Vagina (tissue), 2 donors: Measurements from ENCODE around the gene TRIM44.

ENCODE experiments used
- POLR2A ChIP-seq, 2 donors: fragments of 450-650 bp; IDR thresholded peaks; one replicate each; pipeline ENCODE4 v1.6.1; 2017; ENCODE audit warnings: antibody characterized with exemption in 2 of 2, mild to moderate bottlenecking in 2 of 2, moderate library complexity in 2 of 2
- POLR2AphosphoS5 ChIP-seq, 2 donors: sonication (generic); formaldehyde crosslinking; IDR thresholded peaks; one replicate each; pipeline ENCODE4 v1.9.0; 2017; ENCODE audit warnings: antibody characterized with exemption in 2 of 2, mild to moderate bottlenecking in 2 of 2, low read depth in 1 of 2; ENCODE audit not compliant: insufficient read depth in 1 of 2
- TF ChIP-seq, protein P1 (sequence below), 3 experiments: fragments of 450-650 bp in 2 of 3; fragments of 200-600 bp in 1 of 3; sonication (generic) in 1 of 3; IDR thresholded peaks; one replicate each; pipeline ENCODE4 v1.5.1; 2017 to 2019; ENCODE audit warnings: antibody characterized with exemption in 3 of 3, mild to moderate bottlenecking in 2 of 3, moderate library complexity in 2 of 3

DNA sequence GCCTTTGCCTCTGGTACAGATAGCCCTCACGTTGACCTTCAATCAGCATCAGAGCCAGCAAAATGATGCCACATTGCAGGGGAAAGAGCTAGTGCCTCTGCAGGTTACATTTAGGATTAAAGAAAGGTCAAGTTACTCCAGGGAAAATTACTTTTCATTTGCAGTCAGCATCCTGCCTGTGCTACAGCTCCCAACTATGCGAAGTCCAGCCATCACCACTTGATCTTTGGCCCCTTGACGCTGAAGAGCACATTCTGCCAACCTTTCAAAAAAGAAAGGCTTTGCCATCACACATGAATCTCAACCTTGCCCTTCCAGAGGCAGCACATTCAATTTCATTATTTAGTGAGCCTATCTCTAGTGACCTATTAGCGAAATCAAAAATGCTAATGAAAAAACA, 33.1 kb upstream of the TRIM44 start:
- TF ChIP-seq, protein P1, sequence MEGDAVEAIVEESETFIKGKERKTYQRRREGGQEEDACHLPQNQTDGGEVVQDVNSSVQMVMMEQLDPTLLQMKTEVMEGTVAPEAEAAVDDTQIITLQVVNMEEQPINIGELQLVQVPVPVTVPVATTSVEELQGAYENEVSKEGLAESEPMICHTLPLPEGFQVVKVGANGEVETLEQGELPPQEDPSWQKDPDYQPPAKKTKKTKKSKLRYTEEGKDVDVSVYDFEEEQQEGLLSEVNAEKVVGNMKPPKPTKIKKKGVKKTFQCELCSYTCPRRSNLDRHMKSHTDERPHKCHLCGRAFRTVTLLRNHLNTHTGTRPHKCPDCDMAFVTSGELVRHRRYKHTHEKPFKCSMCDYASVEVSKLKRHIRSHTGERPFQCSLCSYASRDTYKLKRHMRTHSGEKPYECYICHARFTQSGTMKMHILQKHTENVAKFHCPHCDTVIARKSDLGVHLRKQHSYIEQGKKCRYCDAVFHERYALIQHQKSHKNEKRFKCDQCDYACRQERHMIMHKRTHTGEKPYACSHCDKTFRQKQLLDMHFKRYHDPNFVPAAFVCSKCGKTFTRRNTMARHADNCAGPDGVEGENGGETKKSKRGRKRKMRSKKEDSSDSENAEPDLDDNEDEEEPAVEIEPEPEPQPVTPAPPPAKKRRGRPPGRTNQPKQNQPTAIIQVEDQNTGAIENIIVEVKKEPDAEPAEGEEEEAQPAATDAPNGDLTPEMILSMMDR (IDR thresholded peaks at IDR 0.05) = no peak
- TF ChIP-seq POLR2A (IDR thresholded peaks at IDR 0.05) (no peak), POLR2AphosphoS5 (IDR thresholded peaks at IDR 0.05; ENCODE audit: insufficient read depth in 1 of 2, low read depth in 1 of 2) (no peak)
